OCI-M2 (cell line): ENCODE data around the gene HSD17B12.

Source experiments
- DNase-seq: peaks from one replicate; lab custom pipeline; 2025; ENCODE audit not compliant: unreplicated experiment; lab: John Stamatoyannopoulos, UW

The HSD17B12 gene

DNA sequence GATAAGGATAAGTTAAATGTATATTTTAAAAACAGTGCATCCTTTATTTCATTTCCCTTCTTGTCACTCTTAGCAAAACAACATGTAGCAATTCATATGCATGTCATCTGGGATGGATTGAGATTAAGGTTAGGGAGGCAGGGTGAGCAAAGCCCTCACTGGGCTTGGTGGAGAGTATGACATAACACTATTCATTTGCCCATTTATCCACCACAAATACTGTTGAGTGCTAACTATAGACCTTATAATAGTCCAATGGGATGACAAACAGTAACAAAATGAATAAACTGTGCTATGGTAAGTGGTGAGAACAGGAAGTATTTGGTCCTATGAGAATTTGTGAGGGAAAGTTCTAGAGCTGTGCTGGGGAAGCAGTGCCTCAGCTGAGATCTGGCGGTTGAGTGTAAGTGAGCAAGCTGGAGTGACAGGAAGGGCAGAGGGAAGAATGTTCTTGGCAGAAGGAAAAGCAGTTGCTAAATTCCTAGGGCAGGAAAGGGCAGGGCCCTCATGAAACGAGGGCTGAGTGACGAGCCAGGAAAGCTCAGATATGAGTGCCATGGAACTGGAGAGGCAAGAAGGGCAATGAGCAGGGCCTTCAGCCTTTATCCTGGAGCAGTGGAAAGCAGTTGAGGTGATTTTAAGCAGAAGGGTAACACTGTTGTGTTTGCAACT, 6.7 kb downstream of the HSD17B12 start:
- DNase-seq = no peak

DNA sequence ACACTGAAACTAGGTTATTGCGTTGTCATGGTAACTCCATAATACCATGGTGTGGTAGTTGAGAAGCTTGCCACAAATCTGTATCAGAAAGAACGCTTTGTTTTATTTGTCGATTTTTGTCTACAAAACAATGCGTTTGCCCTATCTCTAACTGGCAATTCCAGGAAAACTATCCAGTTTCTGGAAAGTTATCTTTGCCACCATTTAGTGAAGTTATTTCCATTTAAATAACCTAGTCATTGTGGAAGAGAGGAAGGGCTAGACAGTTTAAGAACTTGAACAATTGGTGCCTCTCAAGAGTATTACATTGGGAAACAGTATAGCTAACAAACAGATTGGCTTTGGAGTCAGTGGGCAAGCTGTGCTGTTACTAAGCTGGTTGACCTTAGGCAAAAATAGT, 7.9 kb downstream of the HSD17B12 start:
- DNase-seq = no peak

DNA sequence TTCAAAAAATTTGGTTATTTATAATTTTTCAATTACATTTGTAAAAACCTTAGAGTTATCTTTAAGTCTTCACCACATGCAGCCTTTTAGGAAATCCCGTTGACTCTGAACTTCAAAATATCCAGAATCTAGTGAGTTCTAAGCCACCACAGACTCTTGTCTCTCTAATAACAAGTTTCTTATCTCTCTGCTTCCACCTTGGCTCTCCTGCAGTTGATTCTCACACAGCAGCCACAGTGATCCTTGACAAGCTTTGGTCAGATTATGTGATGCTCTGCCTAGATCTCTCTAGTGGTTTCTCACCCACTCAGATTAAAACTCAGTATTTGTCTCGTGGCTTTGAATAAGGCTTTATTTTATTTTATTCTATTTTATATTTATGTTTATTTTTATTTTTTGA, 8.6 kb downstream of the HSD17B12 start:
- DNase-seq = no peak

DNA sequence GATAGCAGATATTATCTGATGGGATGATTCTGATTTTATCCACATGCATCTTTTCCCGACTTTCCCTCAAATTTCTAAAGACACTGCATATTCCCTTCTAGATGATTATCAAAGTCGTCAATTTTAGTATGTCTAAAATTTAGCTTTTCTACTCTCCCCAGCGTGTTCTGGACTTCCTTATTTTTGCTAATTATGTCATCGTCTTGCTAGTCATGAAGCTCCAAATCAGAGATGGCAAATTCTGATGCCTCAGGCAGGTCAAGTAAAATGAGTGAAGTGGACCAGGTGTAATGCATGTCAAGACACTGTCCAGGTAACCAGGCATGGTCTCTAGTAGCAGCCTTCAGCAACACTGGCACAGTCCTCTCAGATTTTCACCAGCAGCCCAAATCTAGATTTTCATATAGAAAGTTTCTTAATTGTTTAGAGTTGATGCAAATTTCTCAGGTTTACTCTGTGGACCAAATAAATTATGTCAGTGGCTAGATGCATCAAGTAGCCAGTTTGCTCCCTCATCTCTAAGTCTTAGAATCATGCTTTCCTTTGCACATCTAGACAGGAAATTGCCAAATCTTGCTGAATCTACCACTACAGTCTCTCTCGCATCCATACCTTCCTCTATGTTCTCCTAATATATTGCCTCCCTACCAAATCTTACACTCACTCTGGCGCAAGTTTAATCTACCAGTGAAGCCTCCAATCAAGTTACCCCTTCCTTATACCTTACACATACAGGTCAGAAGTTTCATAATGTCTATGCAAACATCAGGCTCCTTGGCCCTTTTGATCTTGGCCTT, 10.6 kb downstream of the HSD17B12 start:
- no peak for DNase-seq

DNA sequence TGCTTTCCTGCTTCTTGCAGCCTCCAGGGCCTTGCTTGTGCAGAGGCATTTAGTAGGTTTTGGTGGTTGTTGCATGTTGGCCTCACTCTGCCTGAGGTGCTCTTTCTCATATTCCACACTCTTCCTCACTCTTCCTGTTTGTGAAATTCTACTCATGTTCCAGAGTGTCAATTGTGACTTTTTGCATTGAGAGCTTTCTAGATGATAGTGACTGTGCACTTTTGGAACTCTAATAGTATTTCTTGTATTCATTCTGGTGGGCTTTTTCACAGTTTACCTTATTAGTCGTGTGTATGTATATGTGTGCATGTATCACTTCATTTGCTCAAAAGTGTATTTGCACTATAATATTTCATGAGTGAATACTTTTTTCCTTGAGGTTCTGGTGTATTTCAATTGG, 11.3 kb downstream of the HSD17B12 start:
- DNase-seq = no peak

DNA sequence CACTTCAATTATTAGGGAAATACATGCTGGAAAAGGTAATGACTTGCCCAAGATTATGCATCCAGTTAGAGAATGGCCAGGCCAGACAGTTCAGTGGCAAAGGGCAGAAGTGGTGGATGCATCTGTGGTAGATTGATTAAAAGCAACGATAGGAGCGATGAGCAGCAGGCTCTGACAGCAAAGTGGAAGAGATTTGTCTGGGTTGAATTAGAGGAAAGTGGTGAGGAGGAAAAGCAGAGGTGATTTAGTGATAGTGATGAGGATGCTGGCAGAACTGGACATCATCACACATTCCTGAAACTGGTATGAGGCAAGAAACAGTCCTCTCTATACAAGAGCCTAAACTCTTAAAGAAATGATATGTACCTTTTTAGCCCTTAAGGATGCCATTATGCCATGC, 12.5 kb downstream of the HSD17B12 start:
- no peak for DNase-seq

DNA sequence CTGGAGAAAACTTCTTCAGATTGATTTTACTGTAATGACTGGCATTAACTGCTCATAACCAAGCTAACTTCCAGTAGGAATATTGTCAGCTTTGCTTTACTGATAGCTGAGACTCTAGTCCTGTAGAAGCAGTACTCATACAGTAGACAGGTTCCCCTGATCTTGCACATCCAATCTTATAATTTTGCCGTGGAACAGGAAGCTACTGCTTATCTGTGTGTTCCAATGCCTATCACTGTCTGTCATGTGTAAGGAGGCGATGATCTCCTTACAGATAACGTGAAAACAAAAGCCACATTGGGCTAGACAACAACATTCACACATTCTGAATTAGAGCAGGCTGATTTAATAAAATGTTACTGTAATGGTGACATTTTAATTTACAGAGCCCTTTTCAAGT, 13.2 kb downstream of the HSD17B12 start:
- DNase-seq = no peak

DNA sequence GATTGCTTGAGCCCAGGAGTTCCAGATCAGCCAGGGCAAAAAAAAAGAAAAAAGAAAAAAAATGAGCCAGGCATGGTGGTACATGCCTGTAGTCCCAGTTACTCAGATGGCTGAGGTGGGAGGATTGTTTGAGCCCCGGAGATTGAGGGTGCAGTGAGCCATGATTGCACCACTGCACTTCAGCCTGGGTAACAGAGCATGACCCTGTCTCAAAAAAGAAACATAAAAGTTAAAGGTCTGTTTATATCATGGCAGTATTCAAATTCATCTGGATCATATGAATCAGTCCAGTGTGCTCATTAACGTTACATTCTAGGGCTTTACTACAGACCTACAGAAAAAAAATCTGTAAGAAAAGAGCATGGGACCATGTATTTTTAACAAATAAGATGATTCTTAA, 13.9 kb downstream of the HSD17B12 start:
- no peak for DNase-seq

DNA sequence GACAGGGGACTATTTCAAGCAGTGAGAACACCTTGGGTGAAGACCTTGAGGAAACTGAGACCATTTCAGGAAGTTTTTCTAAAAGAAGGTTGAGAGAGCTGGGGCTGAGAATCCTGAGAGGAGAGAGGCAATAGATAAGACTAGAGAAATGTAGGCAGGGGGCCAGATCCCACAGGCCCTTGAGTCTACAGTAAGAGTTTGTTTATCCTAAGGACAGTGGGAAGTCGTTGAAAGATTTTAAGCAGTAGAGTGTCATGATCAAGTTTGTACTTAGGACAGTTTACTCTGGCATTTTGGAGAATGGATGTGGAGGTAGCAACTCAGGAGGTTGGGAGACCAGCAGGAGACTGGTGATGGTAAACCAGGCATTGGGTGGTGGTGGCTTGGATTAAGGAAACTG, 17.1 kb downstream of the HSD17B12 start:
- DNase-seq = no peak

DNA sequence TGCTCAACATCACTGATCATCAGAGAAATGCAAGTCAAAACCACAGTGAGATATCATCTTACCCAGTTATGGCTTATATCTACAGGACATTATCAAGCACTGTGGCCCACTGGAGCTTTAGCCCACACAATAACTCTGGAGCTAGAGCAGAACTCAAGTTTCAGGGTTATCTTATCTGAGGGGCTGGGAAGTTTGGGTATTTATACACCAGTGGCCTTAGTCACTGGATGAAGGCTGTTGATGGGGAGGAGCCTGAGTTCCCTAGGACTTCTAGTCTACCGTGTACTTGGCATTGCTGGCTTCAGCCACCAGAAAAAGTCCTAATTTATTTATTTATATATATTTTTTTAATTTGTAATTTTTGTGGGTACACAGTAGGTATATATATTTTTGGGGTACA, 19.3 kb downstream of the HSD17B12 start:
- no peak for DNase-seq

DNA sequence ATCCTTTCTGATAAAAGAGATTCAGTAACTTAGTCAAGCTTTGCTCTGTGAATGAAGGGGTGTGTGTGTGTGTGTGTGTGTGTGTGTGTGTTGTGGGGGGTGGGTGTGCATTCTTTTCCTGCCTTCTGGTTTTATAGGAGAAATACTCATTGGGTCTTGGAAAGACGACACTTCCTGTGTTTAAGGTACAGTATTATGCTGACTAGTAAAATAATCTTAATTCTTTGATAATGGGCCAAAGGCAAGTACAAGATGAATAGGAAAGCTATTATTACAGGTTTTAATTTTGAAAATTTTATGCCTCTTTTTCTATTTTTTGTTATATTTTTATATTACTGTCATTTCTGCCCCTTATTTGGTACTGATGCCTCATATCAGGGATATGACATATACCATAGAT, 26.1 kb downstream of the HSD17B12 start:
- no peak for DNase-seq

DNA sequence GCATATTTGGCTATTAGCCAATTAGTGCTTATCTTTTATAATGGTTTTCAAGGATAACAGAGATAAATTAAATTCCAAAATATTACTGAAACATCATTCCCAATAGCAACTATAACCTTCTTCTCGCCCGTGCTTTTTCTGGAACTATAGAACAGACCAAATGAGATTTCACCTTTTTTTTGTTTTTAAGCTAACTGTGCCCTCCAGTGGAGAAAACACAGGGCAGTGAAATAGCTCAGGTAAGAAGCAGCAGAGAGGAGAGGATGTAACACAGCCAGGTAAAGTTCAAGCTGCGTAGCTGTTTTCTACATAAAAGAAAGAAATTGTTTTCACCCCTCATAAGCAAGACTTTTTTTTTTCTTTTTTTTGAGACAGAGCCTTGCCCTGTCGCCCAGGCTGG, 28.2 kb downstream of the HSD17B12 start:
- DNase-seq = no peak

DNA sequence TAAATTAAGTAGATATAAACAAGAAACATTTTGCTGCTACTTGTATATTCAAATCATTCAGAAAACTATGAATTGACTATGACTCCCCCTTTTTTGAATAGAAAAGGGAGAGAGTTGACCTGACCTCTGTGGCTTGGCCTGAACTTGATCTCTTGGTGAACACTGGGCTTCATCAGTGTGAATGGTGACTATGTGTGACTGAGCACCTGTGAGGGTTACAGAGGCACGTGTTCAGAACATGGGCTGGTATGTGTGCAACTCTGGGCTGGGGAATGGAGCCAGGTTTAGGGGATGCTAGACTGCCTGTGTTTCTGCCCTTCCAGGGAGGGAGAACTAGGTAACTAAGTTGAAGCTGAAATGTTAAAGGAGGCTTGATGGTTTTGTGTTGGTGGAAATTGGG, 29.2 kb downstream of the HSD17B12 start:
- no peak for DNase-seq

DNA sequence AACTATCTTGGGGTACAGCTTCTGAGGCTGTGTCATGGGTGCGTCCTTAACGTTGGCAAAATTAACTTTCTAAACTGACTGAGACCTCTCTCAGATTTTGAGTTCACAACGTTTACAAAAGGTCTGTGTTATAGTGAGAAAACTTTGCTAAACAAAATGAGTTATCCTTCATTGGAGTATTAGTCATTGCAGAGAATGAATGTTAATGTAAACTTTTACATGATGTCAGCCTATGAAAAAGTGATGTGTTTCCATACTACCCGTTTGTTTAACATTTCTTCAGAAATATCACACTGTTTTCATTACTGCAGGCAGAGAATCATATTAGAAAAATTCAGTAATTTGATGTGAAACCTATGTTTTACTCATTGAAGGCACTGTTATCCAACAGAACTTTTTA, 32.1 kb downstream of the HSD17B12 start:
- no peak for DNase-seq

DNA sequence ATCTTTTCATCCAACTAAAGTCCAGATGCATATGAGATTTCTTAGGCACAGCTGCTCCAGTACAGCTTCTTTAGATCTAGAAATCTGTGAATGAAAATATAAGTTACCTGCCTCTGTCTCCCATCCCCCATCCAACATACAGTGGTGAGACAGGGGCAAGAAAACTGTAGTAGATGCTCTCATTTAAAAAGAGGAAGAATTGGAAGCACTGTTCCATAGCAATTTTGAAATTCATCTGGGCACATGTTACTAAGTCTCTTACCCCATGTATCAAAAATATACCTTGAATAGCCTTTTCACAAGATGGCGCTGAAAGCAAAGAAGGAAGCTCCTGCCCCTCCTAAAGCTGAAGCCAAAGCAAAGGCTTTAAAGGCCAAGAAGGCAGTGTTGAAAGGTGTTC, 37.8 kb downstream of the HSD17B12 start:
- no peak for DNase-seq

DNA sequence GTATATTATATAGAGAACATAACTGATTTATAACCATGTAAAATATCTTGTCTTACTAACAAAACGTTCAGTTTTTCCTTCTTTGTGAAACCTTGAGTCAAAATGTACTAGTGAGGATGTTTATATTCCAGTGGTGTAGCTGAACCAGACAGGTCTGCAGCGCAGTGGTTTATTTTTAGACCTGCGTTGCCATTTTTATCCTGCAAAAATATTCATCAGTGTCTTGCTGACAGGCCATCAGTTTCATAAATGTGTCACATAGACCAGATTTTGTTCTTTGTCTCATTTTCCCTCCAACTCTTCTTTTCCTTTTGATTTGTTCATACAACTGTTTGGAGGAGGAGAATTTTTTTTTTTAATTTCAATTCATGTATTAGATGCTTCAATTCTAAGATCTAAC, 43.1 kb downstream of the HSD17B12 start:
- no peak for DNase-seq

DNA sequence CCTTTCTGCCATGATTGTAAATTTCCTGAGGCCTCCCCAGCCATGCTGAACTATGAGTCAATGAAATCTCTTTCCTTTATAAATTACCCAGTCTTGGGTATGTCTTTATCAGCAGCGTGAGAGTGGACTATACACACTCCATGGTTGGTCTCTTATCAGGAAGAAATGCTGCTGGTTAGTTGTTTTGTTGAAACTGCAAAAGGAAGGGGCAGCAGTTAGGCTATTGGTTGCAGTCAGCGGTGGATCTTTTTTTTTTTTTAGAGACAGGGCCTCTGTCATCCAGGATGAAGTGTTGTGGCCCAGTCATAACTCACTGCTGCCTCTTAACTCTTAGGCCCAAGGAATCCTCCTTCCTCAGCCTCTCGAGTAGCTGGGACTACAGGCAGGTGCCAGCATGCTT, 51.7 kb downstream of the HSD17B12 start:
- DNase-seq = no peak

DNA sequence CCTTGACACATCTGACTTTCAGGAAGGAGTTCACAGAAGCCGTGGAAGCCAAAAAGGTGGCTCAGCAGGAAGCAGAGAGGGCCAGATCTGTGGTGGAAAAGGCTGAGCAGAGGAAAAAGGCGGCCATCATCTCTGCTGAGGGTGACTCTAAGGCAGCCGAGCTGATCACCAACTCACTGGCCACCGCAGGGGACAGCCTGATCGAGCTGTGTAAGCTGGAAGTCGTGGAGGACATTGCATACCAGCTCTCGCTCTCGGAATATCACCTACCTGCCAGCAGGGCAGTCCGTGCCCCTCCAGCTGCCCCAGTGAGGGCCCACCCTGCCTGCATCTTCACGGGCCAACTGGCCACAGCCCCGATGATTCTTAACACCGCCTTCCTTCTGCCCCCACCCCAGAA, 53.7 kb downstream of the HSD17B12 start:
- no peak for DNase-seq

DNA sequence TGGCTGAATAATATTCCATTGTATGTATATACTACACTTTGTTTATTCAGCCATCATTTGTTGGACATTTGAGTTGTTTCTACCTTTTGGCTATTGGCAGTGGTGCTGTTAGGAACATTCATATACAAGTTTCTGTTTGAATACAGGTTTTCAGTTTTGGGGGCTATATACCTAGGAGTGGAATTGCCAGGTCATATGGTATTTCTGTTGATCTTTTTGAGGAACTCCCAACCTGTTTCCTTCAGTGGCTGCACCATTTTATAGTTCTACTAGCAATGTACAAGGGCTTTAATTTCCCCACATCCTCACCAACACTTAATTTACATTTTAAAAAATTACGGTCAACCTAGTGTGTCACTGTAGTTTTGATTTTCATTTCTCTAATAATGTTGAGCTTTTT, 54.6 kb downstream of the HSD17B12 start:
- DNase-seq = no peak

DNA sequence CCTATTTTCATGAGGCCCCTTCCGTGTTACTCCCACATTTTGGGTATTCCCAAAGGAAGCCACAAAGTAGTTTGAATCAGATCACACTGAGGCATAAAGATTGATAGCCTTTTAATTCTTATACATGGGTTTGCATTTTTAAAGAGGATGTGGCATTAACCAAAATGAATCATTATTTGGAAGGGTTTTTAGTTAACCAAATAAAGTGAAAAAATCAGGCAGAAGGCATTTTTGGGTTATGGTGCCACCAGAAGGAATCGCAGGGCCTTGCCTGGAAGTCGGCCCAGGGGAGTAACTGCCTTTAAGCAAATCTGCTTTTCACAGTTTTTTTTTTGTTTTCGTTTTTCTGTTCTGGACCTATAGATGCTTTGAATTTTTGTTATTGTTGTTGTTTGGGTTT, 55.4 kb downstream of the HSD17B12 start:
- DNase-seq = no peak

DNA sequence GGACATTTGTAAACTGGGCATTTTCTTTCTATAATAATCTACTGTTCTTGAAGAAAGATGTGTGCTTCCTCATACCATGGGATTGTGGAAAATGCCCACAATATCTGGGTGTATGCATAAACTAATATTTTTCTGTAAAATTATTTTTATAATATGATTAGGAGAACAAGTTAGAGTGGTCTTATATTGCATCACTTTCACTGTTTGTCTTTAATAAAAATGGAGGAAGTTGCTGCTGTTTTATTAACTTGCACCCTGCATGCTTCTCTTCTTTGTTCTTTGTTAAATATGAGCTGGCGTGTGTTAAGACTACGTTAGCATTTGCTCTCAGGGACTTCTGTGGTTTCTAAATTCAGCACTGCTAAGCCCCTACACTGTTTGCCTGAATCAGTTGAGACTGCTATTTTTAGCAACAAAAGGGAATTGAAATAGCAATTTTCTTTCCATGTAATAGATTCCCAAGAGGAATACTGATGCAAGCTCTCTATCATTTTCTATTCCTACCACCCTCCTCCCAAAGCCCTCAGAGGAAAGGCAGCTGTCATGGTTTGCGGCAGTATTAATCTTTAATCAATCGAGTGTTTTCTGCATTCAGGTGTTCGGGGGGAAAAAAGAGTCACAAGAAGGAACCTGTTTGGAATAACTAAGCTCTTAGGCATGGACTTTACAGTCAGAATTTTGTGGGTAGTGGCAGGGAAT, 56.1 kb downstream of the HSD17B12 start:
- no peak for DNase-seq

DNA sequence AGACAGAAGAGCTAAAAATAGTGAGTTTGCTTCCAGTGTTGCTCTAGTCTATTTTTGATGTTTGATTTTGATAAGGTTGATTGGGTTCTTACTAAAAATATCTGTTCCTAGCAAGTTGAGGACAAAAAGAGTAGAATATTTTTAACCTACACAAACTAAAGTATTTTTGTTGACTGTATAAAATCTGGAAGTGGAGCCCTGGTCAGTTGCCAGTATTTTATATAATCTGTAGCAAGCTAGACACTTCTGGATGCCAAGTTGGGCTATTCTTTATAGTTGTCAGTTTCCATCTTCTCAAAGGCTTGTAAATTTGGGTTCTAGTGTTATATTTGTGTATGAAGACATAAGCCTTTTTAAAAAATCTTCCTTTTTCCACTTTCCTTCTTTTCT, 56.7 kb downstream of the HSD17B12 start:
- DNase-seq = no peak
